GM19193 (cell line): ENCODE data around the gene SRSF5.

ENCODE experiments used
- POLR2A ChIP-seq: IDR thresholded peaks from 4 replicates; pipeline ENCODE4 v1.6.1; 2011; ENCODE audit not compliant: insufficient read depth, insufficient read length; ENCODE audit errors: extremely low read depth

The SRSF5 gene

DNA sequence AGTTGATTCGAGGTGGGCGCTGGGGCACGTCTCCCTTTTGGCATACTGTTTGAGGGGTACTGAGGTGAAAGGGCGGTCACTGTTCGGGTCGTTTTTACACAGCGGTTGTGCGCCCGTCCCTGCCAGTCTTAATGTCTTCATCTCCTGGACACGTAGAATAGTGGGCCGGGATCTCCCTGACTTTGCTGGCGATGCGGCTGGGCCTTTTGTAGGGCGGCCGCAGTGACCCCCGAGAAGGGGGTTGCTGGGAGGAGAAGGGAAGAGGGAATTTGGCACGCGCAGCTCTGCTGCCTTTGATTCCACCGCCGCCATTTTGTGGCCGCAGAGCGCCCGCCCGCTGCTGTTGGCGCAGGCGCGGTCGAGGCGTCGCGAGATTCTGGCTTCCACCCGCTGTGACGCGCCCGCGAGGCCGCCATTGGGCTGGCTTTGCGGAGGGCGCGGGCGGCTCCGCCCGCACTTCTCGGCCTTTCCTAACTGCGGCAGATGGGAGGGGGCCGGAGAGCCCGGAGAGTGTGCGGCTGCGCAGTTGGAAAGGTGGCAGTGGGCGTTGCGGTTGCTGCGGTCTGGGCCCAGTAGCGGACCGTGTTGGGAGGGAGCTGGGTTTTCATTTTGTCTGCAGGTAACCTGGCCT lies 542 bp downstream of the SRSF5 start:
- no peak for TF ChIP-seq POLR2A

DNA sequence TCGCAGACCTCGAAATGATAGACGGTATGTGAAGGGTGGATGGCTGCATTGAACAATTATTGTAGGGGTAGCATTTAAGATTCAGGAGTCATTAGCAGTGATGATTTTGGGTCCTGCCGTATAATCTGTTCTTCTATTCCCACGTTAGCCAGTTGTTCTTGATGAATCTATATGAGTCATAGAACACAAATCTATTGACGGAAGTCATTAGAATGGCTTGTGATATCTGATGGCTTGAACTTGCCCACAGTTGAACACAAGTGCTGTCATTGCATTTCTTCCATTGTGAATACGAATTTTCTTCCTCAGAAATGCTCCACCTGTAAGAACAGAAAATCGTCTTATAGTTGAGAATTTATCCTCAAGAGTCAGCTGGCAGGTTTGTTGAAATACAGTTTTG lies 1.9 kb downstream of the SRSF5 start:
- TF ChIP-seq POLR2A = no peak

DNA sequence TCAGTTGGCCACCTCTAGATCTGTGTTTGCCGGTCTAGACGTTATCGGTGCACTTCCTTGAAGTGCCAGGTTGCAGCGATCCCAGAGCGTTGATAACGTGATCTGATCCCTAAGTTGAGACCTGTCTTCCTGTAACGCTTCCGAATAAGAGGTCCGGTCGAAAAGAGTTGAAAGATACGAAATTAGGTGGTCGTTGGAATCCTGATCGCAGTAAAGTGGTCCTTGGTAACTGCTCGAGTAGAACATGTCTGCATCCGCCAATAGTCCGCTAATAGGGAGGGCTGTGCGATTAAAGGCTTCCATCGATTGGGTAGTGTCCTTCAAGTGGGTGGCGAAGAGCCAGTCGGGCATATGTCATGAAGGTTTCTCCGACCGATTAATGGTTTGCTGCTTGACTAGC lies 2.7 kb downstream of the SRSF5 start:
- TF ChIP-seq POLR2A = no peak

DNA sequence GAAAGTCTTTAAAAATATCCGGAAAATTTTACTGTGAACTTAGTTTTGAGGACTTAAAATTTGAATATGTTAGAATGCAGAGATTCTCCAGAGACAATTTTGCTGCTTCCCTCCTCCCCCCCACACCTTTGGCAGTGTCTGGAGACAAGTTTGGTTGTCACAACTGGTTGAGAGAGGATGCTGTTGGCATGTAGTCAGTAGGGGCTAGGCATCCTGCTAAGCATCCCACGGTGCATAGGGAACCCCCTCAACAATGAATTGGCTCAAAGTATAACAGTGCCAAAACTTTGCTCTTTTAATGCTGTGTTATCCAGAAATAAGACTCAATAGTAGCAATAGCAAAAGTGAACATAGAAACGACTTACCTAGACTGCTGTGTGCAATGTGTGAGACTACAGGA lies 3.6 kb downstream of the SRSF5 start:
- no peak for TF ChIP-seq POLR2A

DNA sequence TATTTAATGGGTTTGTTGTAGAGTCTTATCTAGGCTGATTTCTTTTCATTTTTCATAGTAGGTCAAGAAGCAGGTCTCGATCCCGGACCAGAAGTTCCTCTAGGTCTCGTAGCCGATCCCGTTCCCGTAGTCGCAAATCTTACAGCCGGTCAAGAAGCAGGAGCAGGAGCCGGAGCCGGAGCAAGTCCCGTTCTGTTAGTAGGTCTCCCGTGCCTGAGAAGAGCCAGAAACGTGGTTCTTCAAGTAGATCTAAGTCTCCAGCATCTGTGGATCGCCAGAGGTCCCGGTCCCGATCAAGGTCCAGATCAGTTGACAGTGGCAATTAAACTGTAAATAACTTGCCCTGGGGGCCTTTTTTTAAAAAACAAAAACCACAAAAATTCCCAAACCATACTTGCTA lies 4.2 kb downstream of the SRSF5 start:
- no peak for TF ChIP-seq POLR2A

DNA sequence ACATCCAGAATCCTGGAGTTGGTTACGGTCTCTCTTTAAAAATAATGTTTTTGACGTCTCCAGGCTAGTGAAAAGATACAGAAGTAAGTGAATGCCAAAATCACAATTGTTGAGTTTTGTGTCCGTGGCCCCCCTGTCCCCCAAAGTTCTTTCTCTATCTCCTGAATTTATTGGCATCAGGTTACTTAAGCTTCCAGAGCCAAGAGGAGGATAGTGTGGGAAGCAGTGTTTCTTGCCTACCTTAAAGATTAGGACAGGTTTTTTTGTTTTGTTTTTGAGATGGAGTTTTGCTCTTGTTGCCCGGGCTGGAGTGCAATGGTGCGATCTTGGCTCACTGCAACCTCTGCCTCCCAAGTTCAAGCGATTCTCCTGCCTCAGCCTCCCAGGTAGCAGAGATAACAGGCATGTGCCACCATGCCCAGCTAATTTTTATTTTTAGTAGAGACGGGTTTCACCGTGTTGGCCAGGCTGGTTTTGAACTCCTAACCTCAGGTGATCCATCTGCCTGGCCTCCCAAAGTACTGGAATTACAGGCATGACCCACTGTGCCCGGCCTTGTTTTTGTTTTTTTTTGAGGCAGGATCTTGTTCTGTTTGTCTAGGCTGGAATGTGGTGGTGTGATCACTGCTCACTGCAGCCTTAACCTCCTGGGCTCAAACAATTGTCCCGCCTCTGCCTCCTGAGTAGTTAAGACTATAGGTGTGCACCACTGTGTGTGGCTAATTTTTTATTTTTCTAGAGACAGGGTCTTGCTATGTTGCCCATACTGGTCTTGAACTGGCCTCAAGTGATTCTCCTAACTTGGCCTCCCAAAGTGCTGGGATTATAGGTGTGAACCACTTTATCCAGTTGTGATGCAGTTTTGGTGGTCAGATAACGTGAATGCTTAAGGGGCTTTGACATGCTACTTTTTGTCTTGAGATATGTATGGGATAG lies 5.4 kb downstream of the SRSF5 start:
- TF ChIP-seq POLR2A = no peak

DNA sequence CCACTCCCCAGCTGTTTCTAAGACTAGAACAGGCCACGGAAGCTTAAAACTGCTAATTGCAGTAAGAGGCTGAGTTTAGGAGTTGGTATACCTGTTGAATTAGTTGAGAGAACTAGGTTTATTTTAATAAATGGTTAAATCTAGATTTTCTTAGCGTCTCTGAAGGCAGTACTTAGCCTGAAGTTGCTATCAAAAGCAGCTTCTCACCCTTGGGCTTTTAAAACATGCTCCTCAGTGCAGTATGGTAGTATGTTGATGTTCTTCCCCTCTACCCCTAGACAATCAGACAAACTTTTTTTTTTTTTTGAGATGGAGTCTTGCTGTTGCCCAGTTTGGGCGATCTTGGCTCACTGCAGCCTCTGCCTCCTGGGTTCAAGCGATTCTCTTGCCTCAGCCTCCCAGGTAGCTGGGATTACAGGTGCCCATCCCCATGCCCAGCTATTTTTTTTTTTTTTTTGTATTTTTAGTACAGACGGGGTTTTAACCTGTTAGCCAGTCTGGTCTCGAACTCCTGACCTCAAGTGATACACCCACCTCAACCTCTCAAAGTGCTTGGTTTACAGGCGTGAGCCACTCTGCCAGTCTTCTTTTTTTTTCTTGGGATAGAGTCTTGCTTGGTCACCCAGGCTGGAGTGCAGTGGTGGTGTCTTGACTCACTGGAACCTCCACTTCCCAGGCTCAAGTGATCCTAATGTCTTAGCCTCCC lies 6.8 kb downstream of the SRSF5 start:
- TF ChIP-seq POLR2A = no peak

DNA sequence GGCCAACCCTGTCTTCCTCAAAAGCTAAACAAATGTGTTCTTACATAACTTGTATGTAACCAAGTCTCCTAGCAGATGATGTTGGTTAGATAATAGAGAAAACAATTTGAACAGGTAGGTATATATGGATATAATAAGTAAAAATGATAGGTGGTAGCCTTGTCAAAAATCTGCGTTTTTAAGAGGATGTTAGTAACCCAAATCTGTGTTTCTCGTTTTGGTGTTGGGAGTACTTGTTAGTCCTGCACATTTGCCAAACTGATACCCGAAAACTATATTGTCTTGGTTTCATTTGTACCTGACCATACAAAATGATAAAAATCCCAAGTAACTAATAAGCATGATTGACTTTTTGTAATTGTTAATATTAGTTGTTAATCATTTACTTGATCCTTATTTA lies 8.1 kb downstream of the SRSF5 start:
- no peak for TF ChIP-seq POLR2A

DNA sequence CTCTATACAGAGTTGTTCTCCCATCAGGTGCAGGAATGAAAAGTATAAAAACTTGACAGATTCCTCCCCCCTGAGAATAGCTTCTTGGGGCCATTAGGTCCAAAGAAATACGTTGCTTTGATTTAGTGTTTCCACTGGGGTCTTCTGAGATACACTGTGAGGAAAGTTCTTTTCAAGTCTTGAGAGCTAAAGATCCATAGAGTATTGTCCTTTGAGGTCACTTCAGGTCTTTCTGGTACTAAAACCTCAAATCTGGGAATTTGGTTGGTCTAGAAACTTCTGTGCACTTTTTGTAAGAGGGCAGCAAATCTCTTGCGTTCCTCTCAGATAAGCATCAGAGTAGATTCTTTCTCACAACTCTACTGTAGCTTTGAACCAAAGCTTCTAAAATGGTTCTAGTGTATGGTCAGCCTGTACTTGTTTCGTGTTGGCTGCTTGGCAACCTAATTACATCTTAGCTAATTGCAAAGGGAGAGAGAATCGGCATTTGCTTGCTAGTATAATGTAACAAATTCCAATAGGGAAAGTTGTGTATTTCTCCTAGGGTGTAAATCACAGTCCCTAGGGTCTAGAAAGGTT lies 10.0 kb downstream of the SRSF5 start:
- TF ChIP-seq POLR2A = no peak

DNA sequence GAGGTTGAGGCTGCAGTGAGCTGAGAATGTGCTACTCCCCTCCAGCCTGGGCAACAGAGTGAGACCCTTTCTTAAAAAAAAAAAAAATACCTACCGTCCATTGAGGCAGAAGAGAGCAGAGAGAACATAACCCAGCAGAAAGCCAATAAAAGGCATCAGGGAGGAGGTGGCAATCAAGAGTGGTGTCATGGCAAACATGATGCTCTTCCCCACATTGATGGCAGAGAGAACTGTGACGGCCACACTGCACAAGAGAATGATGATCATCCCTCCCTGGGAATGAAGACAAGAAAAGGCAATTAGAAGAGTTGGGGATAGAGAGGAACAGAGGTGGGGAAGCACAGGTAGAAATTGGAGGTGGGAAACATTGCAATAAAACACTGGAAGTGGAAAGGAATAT lies 12.1 kb downstream of the SRSF5 start:
- peak; percentile 44 for TF ChIP-seq POLR2A

DNA sequence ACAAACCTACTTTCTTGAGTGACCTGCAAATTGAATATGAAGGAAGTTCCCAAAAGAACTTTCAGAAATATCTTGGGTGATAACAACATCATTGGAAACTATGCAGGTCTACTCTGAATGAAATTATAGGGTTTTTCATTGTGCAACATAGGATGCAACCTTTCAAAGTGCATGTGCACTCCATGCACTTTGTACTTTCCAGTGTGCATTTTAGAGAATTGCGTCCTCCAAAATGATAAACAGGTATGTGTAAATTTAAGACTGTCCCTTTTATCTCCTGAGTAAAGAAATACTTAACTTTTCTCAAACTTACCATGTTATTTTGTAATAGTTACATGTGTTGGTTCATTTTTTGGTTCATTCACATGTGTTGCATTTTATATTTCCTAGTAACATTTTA lies 13.2 kb downstream of the SRSF5 start:
- TF ChIP-seq POLR2A = no peak

DNA sequence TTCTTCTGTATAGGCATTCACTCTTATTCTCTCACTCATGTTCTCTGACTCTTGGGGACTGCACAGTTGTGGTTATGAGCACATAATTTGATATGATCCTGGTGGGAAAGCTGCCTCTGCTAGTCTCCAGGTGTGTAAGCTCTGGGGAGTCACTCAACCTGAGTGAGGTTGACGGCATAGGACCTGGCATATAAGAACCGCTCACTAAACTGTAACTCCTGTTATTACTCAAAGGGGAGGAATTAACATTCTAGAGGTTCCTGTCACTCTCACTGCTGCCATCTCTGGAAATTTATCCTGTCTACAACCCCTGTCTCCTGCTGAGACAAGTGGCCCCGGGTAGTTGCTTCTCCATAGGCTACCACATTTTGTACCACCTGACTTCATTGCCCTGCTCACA lies 14.0 kb downstream of the SRSF5 start:
- TF ChIP-seq POLR2A = no peak

DNA sequence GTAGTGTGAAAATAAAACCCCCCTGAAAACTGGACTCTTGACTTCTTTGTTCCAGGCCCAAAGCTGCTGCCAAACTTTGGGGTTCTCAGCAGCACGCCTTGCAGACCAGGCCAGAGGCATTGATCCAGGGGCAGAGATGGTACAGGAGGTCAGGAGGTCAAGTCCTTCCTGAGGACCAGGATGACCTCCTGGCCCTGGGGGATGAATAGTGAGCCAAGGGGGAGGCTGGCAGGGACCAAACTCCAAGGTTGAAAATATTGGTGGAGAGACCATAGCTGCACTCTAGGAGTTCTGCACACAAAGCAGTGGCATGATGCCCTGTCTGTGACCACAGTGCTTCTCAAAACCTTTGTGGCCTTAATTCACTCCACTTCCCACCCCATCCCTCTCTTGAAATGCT lies 18.0 kb downstream of the SRSF5 start:
- no peak for TF ChIP-seq POLR2A

DNA sequence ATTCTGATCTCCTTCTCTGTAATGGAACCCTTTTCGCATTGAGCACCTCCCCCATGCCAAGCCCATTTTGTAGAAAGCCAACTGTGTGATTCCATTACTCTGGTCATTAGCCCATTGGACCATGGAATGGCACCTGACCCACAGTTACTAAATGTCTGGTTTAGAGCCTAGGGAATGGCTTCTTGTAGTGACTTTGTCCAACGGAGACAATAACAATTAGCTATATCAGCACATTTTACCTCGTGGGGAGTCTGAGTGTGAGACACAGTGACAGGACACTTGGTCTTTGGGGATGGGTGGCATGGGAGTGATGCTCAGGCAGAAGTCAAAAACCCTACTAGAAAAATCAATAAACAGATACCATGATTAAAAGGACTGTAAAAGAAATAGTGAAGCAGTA lies 19.7 kb downstream of the SRSF5 start:
- TF ChIP-seq POLR2A = no peak

DNA sequence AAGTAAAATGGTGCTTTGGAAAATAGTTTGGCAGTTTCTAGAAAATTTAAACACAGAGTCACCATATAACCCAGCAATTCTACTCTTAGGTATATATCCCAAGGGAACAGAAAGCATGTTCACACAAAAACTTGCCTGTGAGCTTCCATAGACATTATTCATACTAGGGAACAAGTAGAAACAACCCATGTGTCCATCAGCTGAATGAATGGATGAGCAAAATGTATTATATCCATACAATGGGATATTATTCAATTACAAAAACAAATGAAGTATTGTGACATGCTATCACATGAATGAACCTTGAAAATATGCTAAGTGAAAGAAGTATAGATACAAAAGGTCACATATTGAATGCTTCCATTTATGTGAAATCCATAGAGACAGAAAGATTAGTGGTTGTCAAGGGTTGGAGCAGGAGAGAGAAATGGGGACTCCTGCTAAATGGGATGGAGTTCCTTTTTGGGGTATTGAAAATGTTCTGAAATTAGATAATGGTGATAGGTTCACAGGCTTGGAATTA lies 22.2 kb downstream of the SRSF5 start:
- TF ChIP-seq POLR2A = no peak
